ENCODE results near the gene DACT2.

DACT2 gene

GRCh38 chr6:168344338-168344737, 24.8 kb upstream of the DACT2 start:
- TF ChIP-seq CTCF (IDR thresholded peaks at IDR 0.05; ENCODE audit: control extremely low read depth, extremely low read depth, low read depth, missing control alignments), result no peak
- CTCF ChIA-PET, result no interaction called here
- POLR2A ChIA-PET, result no interaction called here
- no peak for DNase-seq (ENCODE audit: extremely low spot score)

- DNase-seq (ENCODE audit: extremely low spot score), result no peak
- POLR2A ChIA-PET, result no interaction called here
- TF ChIP-seq CTCF (IDR thresholded peaks at IDR 0.05; ENCODE audit: control extremely low read depth, extremely low read depth, low read depth, missing control alignments), result no peak
- CTCF ChIA-PET, result no interaction called here
Observed at GRCh38 chr6:168343239-168344150, 23.9 kb upstream of the DACT2 start.

DNA sequence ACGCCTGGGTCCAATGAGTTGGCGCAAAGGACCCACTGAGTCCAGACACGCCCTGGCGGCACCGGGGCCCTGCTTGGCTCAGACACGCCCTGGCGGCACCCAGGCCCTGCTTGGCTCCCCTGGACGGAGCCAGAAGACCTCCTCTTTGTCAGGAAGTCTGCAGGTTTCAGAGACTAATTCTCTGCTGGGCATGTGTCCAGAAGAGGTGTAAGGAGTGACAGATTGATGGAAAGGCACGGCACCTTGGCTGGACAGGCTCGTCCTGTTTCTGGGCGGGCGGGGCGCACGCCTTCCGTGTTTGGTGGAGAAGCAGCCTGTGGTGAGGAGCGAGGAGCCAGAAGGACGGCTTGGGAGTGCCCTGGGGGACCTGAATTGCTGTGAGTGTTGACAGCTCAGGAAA, 23.1 kb upstream of the DACT2 start:
- CTCF ChIA-PET, result interaction anchor here (0.9 kb wide), 1 partner anchor 10 kb away, joined by 3 read pairs; no protein-coding TSS in a partner anchor
- no peak for DNase-seq (ENCODE audit: extremely low spot score)
- POLR2A ChIA-PET, result no interaction called here
- TF ChIP-seq CTCF (IDR thresholded peaks at IDR 0.05; ENCODE audit: control extremely low read depth, extremely low read depth, low read depth, missing control alignments), result no peak

- DNase-seq (ENCODE audit: extremely low spot score), result no peak
- no peak for TF ChIP-seq CTCF (IDR thresholded peaks at IDR 0.05; ENCODE audit: control extremely low read depth, extremely low read depth, low read depth, missing control alignments)
- ChIA-PET CTCF (no interaction called here), POLR2A (no interaction called here)
Observed at GRCh38 chr6:168341280-168341900, 21.8 kb upstream of the DACT2 start.

DNA sequence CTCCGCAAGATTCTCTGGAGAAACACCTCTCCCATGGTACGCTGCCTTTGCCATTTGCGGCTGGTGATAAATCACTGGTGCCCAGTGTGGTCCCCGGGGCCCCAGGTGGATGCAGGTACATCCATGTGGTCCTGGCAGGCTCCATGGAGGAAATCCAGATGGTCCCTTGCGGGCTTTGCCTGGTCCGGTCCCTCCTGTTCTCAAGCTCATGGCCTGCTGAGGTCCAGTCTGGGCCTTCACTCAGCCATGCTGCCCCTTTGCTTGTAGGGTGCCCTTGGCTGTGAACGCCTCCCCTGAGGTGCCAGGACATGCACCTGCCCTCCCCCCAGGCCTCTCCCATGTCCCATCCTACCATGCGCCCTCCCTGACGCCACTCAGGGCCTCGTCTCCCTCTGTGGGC, 21.2 kb upstream of the DACT2 start:
- TF ChIP-seq CTCF (IDR thresholded peaks at IDR 0.05; ENCODE audit: control extremely low read depth, extremely low read depth, low read depth, missing control alignments), result no peak
- ChIA-PET POLR2A (no interaction called here), CTCF (no interaction called here)

GRCh38 chr6:168338777-168339176, 19.2 kb upstream of the DACT2 start:
- POLR2A ChIA-PET, result no interaction called here
- TF ChIP-seq CTCF (IDR thresholded peaks at IDR 0.05; ENCODE audit: control extremely low read depth, extremely low read depth, low read depth, missing control alignments), result no peak
- no peak for DNase-seq (ENCODE audit: extremely low spot score)
- CTCF ChIA-PET, result no interaction called here

More for the DNA sequence above, 21.2 kb upstream of the DACT2 start:
- DNase-seq (ENCODE audit: extremely low spot score), result no peak
